Spleen (tissue), 7 donors: Measurements from ENCODE around the gene AKNAD1.
"Not testable (repeated sequence)": the region's sequence is repeated elsewhere in the genome, so short reads cannot be mapped to it uniquely, and the experiment has no call there.

Experiments used
- POLR2A ChIP-seq, 3 donors: fragments of 450-650 bp; IDR thresholded peaks; one replicate each; pipeline ENCODE4 v1.5.1; 2017; ENCODE audit warnings: antibody characterized with exemption in 3 of 3, mild to moderate bottlenecking in 1 of 3
- POLR2AphosphoS5 ChIP-seq, 3 donors: sonication (generic); formaldehyde crosslinking; IDR thresholded peaks; one replicate each; pipeline ENCODE4 v1.5.1; 2017; ENCODE audit warnings: antibody characterized with exemption in 3 of 3
- TF ChIP-seq, protein P1 (sequence below), 11 experiments: fragments of 200-600 bp in 7 of 11; fragments of 450-650 bp in 4 of 11; sonication (generic) in 4 of 11; IDR thresholded peaks in 8 of 11; conservative IDR thresholded peaks in 3 of 11; 1 replicate in 7 of 11; 2 replicates in 4 of 11; pipeline versions ENCODE4 v1.4.0 to v1.8.0; 2016 to 2021; ENCODE audit warnings: antibody characterized with exemption in 11 of 11, inconsistent platforms in 4 of 11, mild to moderate bottlenecking in 1 of 11
- donor health status: DM: no; HTN: no; CAD: no; lungs with moderate emphysema.
- donor health status: DM: no; HTN: no; CAD: no.
- donor health status: DM: no; HTN: no; CAD: no.

- TF ChIP-seq, protein P1, sequence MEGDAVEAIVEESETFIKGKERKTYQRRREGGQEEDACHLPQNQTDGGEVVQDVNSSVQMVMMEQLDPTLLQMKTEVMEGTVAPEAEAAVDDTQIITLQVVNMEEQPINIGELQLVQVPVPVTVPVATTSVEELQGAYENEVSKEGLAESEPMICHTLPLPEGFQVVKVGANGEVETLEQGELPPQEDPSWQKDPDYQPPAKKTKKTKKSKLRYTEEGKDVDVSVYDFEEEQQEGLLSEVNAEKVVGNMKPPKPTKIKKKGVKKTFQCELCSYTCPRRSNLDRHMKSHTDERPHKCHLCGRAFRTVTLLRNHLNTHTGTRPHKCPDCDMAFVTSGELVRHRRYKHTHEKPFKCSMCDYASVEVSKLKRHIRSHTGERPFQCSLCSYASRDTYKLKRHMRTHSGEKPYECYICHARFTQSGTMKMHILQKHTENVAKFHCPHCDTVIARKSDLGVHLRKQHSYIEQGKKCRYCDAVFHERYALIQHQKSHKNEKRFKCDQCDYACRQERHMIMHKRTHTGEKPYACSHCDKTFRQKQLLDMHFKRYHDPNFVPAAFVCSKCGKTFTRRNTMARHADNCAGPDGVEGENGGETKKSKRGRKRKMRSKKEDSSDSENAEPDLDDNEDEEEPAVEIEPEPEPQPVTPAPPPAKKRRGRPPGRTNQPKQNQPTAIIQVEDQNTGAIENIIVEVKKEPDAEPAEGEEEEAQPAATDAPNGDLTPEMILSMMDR (IDR thresholded peaks at IDR 0.05 in 8 of 11, conservative IDR thresholded peaks at IDR 0.05 in 3 of 11), result not testable (repeated sequence)
- not testable (repeated sequence) for TF ChIP-seq POLR2AphosphoS5, POLR2A (IDR thresholded peaks at IDR 0.05)
These were observed 32.2 kb upstream of the AKNAD1 start for GRCh38 chr1:108889006-108889645.
